GM21717 (cell line): ENCODE results near the gene MRPL11.
"Not testable (repeated sequence)": the region's sequence is repeated elsewhere in the genome, so short reads cannot be mapped to it uniquely, and the experiment has no call there.

ENCODE experiments used
- ATAC-seq: cut with Tn5 transposase; IDR thresholded peaks from one replicate; pipeline ENCODE4 v1.9.1; 2021; ENCODE audit warnings: mild to moderate bottlenecking, moderate library complexity; ENCODE audit not compliant: unreplicated experiment

The MRPL11 gene

GRCh38 chr11:66467756-66468155 lies 29.1 kb upstream of the MRPL11 start:
- no peak for ATAC-seq

GRCh38 chr11:66467034-66467659 lies 28.5 kb upstream of the MRPL11 start:
- peak; percentile 20 for ATAC-seq

- peak; percentile 64 for ATAC-seq
These were observed 27.8 kb upstream of the MRPL11 start, which contains the start of gene PELI3 for GRCh38 chr11:66466225-66467033. Gene PELI3, plus strand, starts transcription at chr11:66466905. Its CDS starts 1,224 bp downstream, at chr11:66468129.

GRCh38 chr11:66465373-66466224 lies 27.0 kb upstream of the MRPL11 start:
- ATAC-seq = no peak

- no peak for ATAC-seq
These were observed 26.3 kb upstream of the MRPL11 start for GRCh38 chr11:66464916-66465315.

- not testable (repeated sequence) for ATAC-seq
These were observed 25.5 kb upstream of the MRPL11 start for GRCh38 chr11:66464116-66464515.

GRCh38 chr11:66462911-66463310 lies 24.3 kb upstream of the MRPL11 start:
- no peak for ATAC-seq

GRCh38 chr11:66462010-66462409 lies 23.4 kb upstream of the MRPL11 start:
- no peak for ATAC-seq

GRCh38 chr11:66459138-66459778 lies 20.6 kb upstream of the MRPL11 start:
- no peak for ATAC-seq

- ATAC-seq = no peak
These were observed 19.2 kb upstream of the MRPL11 start for GRCh38 chr11:66457826-66458225.

GRCh38 chr11:66454828-66455227 lies 16.2 kb upstream of the MRPL11 start:
- ATAC-seq = no peak

- ATAC-seq = no peak
These were observed 15.6 kb upstream of the MRPL11 start for GRCh38 chr11:66454247-66454646.

GRCh38 chr11:66451663-66452062 lies 13.0 kb upstream of the MRPL11 start:
- ATAC-seq = no peak

- ATAC-seq = no peak
These were observed 11.9 kb upstream of the MRPL11 start for GRCh38 chr11:66450560-66450959.

- no peak for ATAC-seq
These were observed 9.9 kb upstream of the MRPL11 start for GRCh38 chr11:66448523-66448922.

- ATAC-seq = no peak
These were observed 8.4 kb upstream of the MRPL11 start for GRCh38 chr11:66447012-66447411.

- ATAC-seq = no peak
These were observed 5.0 kb upstream of the MRPL11 start for GRCh38 chr11:66443602-66444001.

- ATAC-seq = not testable (repeated sequence)
These were observed 2.3 kb upstream of the MRPL11 start for GRCh38 chr11:66440940-66441282.

- ATAC-seq = not testable (repeated sequence)
These were observed 1.7 kb upstream of the MRPL11 start for GRCh38 chr11:66440101-66440939.

GRCh38 chr11:66437979-66438503 lies 607 bp downstream of the MRPL11 start:
- ATAC-seq = no peak
